A549 treated with DMSO at 1 μM for 4 hours (cell line): ENCODE data around the gene RTN4R. TPM values are rescaled to one million over a fixed set of nuclear protein-coding genes. Genes with fewer than 3 reads are reported as not detected.

Experiments
- total RNA-seq: library from RNA; stranded (reverse); fragments of 200-300 nt; extraction: Qiagen RNA extraction; gene quantifications from 5 replicates; pipeline ENCODE4 v1.2.3, GENCODE V29; 2022; ENCODE audit warnings: low read depth

RTN4R gene
- total RNA-seq: 5.5 to 10.0 TPM (median 8.8 TPM) in 5 replicates

DNA sequence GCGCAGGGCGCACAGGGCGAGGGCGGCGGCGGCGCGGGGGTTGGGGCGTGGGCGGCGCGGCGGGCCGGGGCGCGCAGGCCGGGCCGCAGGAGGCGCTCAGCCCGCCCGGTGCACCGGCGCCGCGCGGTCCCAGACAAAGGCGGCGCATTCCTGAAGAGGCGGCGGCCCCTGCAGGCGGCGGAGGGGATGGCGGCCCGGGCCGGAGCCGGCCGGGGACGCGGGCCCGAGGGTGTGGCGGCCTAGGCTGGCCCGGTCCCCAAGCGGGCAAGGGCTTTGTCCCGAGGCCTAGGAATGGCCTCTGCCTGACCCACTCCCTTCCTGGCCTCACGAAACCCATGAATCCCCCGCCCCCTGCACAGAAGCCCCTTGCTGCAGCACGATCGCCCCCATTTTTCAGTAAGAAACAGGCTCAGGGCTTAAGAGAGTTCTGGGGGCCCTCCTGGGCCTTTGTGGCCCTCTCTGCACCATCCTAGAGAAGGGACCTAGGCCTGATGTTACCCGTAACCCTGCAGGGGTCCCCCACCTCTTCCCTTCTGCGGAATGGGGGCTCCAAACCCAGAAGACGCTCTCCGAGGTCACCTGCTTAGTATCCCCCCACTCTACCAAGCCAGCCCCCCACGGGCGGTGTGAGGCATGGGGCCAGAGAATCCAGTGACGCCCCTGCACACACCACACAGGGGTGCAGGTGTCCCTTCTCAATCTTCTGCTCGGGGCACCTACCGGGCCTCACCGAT, at the start of gene RTN4R:
TSS of gene RTN4R (minus strand) at position 40 of the 734 bp plus-strand sequence. CDS start 226 bp downstream, outside the sequence.

Other genes with a start within 250 kb of the RTN4R start
- 12.7 to 29.8 TPM (median 16.7 TPM) in 5 replicates for gene TANGO2, start 247.2 kb downstream of the RTN4R start, total RNA-seq
- 21.2 to 21.7 TPM (median 21.4 TPM) in 5 replicates for gene DGCR8, start 188.1 kb downstream of the RTN4R start, total RNA-seq
- gene RANBP1, start 152.2 kb downstream of the RTN4R start, total RNA-seq: 242 to 297 TPM (median 287 TPM) in 5 replicates
- gene TRMT2A, start 151.1 kb downstream of the RTN4R start, total RNA-seq: 17.0 to 31.9 TPM (median 26.6 TPM) in 5 replicates
- gene ZDHHC8, start 136.5 kb downstream of the RTN4R start, total RNA-seq: 22.4 to 33.7 TPM (median 29.6 TPM) in 5 replicates
- gene CCDC188, start 117.3 kb downstream of the RTN4R start, total RNA-seq: not detected in 5 replicates
- gene DGCR6L, start 51.7 kb upstream of the RTN4R start, total RNA-seq: 29.5 to 45.3 TPM (median 40.4 TPM) in 5 replicates
- 6.1 to 7.6 TPM (median 6.7 TPM) in 5 replicates for gene ZNF74, start 125.8 kb upstream of the RTN4R start, total RNA-seq
- gene SCARF2, start 169.5 kb upstream of the RTN4R start, total RNA-seq: 0.54 to 1.1 TPM (median 0.92 TPM) in 5 replicates
- gene KLHL22, start 227.5 kb upstream of the RTN4R start, total RNA-seq: 8.2 to 11.1 TPM (median 9.9 TPM) in 5 replicates
- 46.3 to 55.8 TPM (median 47.9 TPM) in 5 replicates for gene MED15, start 239.3 kb upstream of the RTN4R start, total RNA-seq